Loucy (cell line): ENCODE data around the gene CHN2.
"Not testable (repeated sequence)": the region's sequence is repeated elsewhere in the genome, so short reads cannot be mapped to it uniquely, and the experiment has no call there.

Experiments used
- CTCF ChIP-seq: fragments of 200-600 bp; sonication (generic); conservative IDR thresholded peaks from 2 replicates; pipeline ENCODE4 v1.5.1; 2014; ENCODE audit warnings: mild to moderate bottlenecking, antibody characterized with exemption, low read length
- EZH2phosphoT487 ChIP-seq: fragments of 200-600 bp; IDR thresholded peaks from 2 replicates; pipeline ENCODE4 v1.6.1; 2018; ENCODE audit warnings: antibody characterized with exemption, mild to moderate bottlenecking, moderate library complexity, borderline replicate concordance

- TF ChIP-seq CTCF, EZH2phosphoT487: not testable (repeated sequence)
Measured at GRCh38 chr7:29212736-29213135, 18.2 kb downstream of the CHN2 start.
